Keratinocyte (primary cell): ENCODE results near the gene HERC2. TPM values are rescaled to one million over a fixed set of nuclear protein-coding genes. Genes with fewer than 3 reads are reported as not detected.
"Not testable (repeated sequence)": the region's sequence is repeated elsewhere in the genome, so short reads cannot be mapped to it uniquely, and the experiment has no call there.

Experiments
- DNase-seq: peaks from one replicate; pipeline ENCODE4 v3.0.0-alpha.2; 2011; ENCODE audit warnings: low read depth, missing footprints, low spot score
- FAIRE-seq: peaks from 2 replicates; lab custom pipeline; 2011; peaks lifted over from hg19 to GRCh38; lab: Jason Lieb, UNC
- H2AFZ ChIP-seq: 2 replicates; pipeline ENCODE4 v1.6.0; 2012; ENCODE audit warnings: low read length, control low read depth, inconsistent platforms; ENCODE audit not compliant: control insufficient read depth
- H3K27ac ChIP-seq: 2 replicates; pipeline ENCODE4 v1.5.1; 2011; ENCODE audit warnings: low read length; ENCODE audit not compliant: control insufficient read depth, insufficient read depth
- H3K27me3 ChIP-seq: 3 replicates; pipeline ENCODE4 v1.6.0; 2011; ENCODE audit warnings: low read length; ENCODE audit not compliant: control insufficient read depth, insufficient read depth; ENCODE audit errors: extremely low read depth
- H3K36me3 ChIP-seq, 2 experiments: 2 replicates in 1 of 2; 3 replicates in 1 of 2; pipeline ENCODE4 v1.5.1; 2011; ENCODE audit warnings: low read length in 2 of 2, mild to moderate bottlenecking in 1 of 2; ENCODE audit not compliant: control insufficient read depth in 2 of 2, insufficient read depth in 2 of 2; ENCODE audit errors: extremely low read depth in 1 of 2
- H3K4me1 ChIP-seq: 3 replicates; pipeline ENCODE4 v1.5.1; 2011; ENCODE audit warnings: low read length; ENCODE audit not compliant: control insufficient read depth, insufficient read depth; ENCODE audit errors: extremely low read depth
- H3K4me2 ChIP-seq: 3 replicates; pipeline ENCODE4 v1.6.0; 2011; ENCODE audit warnings: low read depth, low read length; ENCODE audit not compliant: control insufficient read depth, insufficient read depth; ENCODE audit errors: extremely low read depth
- H3K4me3 ChIP-seq, 3 experiments: fragments of 200-600 bp in 1 of 3; sonication (generic) in 1 of 3; 2 replicates in 2 of 3; 3 replicates in 1 of 3; pipeline ENCODE4 v1.5.1; 2011 to 2016; ENCODE audit warnings: low read length in 3 of 3, mild to moderate bottlenecking in 3 of 3, control low read depth in 2 of 3, inconsistent platforms in 1 of 3, low read depth in 1 of 3, mixed read lengths in 1 of 3, mixed run types in 1 of 3, moderate library complexity in 1 of 3; ENCODE audit not compliant: control insufficient read depth in 2 of 3, insufficient read depth in 2 of 3; ENCODE audit errors: extremely low read depth in 1 of 3
- H3K79me2 ChIP-seq: 2 replicates; pipeline ENCODE4 v1.6.0; 2012; ENCODE audit warnings: low read length; ENCODE audit not compliant: control insufficient read depth, insufficient read depth
- H3K9ac ChIP-seq: 3 replicates; pipeline ENCODE4 v1.6.0; 2011; ENCODE audit warnings: low read length; ENCODE audit not compliant: control insufficient read depth, insufficient read depth; ENCODE audit errors: extremely low read depth
- H3K9me1 ChIP-seq: 3 replicates; pipeline ENCODE4 v1.6.0; 2011; ENCODE audit warnings: low read length; ENCODE audit not compliant: control insufficient read depth, insufficient read depth; ENCODE audit errors: extremely low read depth
- H3K9me3 ChIP-seq: 2 replicates; pipeline ENCODE4 v1.5.1; 2012; ENCODE audit warnings: low read depth, low read length; ENCODE audit not compliant: control insufficient read depth
- H4K20me1 ChIP-seq: 3 replicates; pipeline ENCODE4 v1.6.0; 2011; ENCODE audit warnings: low read length; ENCODE audit not compliant: control insufficient read depth, insufficient read depth; ENCODE audit errors: extremely low read depth
- EZH2 ChIP-seq: IDR thresholded peaks from one replicate; pipeline ENCODE4 v1.6.1; 2012; ENCODE audit warnings: inconsistent platforms, mild to moderate bottlenecking, low read length, moderate library complexity
- dilution Hi-C: fragments of 300-500 bp; cut with MboI; formaldehyde crosslinking; loops from one replicate; pipeline ENCODE4 v1.7.0; 2020; ENCODE audit warnings: low sequenced_read_pairs; ENCODE audit not compliant: extremely low pct_ligation_motif_present
- polyA plus RNA-seq, 5 experiments: library from polyadenylated mRNA; depleted of rRNA in 3 of 5; stranded (reverse) in 3 of 5; stranded (forward) in 1 of 5; unstranded in 1 of 5; fragments of >200 nt; gene quantifications; 1 replicate in 1 of 5; 2 replicates in 3 of 5; 3 replicates in 1 of 5; pipeline versions ENCODE4 v1.2.1 to v1.2.3, GENCODE V29; 2011 to 2012; ENCODE audit warnings: missing spikeins in 2 of 5, low read depth in 1 of 5, low replicate concordance in 1 of 5
- TF ChIP-seq, protein P1 (sequence below), 3 experiments: IDR thresholded peaks in 1 of 3; conservative IDR thresholded peaks in 1 of 3; optimal IDR thresholded peaks in 1 of 3; 2 replicates in 2 of 3; 3 replicates in 1 of 3; pipeline versions ENCODE3 to v1.5.1; 2011; ENCODE audit warnings: low read length in 3 of 3, mild to moderate bottlenecking in 3 of 3, moderate library complexity in 2 of 3, control low read depth in 1 of 3, inconsistent platforms in 1 of 3; ENCODE audit not compliant: insufficient read depth in 2 of 3; ENCODE audit errors: extremely low read depth in 1 of 3

Gene HERC2
- polyA plus RNA-seq, 1 donor (not counting 4 experiments of a cell fraction or from before 2014, with no cell fraction given) = 12.4 TPM

DNA sequence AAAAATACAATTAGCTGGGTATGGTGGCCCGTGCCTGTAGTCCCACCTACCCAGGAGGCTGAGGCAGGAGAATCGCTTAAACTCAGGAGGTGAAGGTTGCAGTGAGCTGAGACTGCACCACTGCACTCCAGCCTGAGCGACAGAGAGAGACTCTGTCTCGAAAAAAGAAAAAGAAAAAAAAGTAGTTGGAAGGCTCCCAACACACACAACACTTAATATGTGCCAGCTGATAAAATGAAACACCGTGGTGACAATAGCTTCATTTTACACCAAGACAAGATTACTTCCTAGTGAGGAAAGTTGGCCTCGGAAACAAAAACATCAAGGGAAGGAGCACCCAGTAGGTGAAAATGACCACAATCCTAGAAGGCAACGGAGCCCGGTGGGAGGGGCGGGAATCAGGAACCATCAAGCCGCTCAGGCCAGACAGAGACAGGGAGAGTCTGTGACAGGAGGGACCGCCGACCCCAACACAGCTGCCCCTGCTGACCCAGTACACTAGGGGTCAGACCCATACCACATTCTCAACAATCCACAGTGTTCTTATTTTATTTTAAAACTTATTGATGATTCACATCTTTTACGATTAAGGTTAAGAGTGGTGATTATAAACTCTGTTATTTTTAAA lies 168.4 kb downstream of the HERC2 start:
- Histone ChIP-seq H3K4me2 (no peak overlapping the region), H3K4me1 (no peaks in the 10 kb centered on the region), H3K27me3 (no peaks in the 10 kb centered on the region), H3K9me3 (no peaks in the 10 kb centered on the region), H3K27ac (no peak overlapping the region), H3K36me3 (peaks cover 0 to 1% of the 10 kb centered on the region in 2 experiments), H3K9me1 (no peaks in the 10 kb centered on the region), H3K4me3 (no peak overlapping the region), H3K9ac (no peak overlapping the region), H4K20me1 (no peaks in the 10 kb centered on the region), H3K79me2 (peaks cover 22% of the 10 kb centered on the region), H2AFZ (no peak overlapping the region)
- TF ChIP-seq EZH2 = no peak
- TF ChIP-seq, protein P1, sequence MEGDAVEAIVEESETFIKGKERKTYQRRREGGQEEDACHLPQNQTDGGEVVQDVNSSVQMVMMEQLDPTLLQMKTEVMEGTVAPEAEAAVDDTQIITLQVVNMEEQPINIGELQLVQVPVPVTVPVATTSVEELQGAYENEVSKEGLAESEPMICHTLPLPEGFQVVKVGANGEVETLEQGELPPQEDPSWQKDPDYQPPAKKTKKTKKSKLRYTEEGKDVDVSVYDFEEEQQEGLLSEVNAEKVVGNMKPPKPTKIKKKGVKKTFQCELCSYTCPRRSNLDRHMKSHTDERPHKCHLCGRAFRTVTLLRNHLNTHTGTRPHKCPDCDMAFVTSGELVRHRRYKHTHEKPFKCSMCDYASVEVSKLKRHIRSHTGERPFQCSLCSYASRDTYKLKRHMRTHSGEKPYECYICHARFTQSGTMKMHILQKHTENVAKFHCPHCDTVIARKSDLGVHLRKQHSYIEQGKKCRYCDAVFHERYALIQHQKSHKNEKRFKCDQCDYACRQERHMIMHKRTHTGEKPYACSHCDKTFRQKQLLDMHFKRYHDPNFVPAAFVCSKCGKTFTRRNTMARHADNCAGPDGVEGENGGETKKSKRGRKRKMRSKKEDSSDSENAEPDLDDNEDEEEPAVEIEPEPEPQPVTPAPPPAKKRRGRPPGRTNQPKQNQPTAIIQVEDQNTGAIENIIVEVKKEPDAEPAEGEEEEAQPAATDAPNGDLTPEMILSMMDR (optimal IDR thresholded peaks at IDR 0.05 in 1 of 3, IDR thresholded peaks at IDR 0.05 in 1 of 3, conservative IDR thresholded peaks at IDR 0.05 in 1 of 3; ENCODE audit: extremely low read depth in 1 of 3, insufficient read depth in 2 of 3, low read length in 3 of 3) = no peak
- DNase-seq = no peak
- FAIRE-seq = no peak
- dilution Hi-C loops = no loop called here

DNA sequence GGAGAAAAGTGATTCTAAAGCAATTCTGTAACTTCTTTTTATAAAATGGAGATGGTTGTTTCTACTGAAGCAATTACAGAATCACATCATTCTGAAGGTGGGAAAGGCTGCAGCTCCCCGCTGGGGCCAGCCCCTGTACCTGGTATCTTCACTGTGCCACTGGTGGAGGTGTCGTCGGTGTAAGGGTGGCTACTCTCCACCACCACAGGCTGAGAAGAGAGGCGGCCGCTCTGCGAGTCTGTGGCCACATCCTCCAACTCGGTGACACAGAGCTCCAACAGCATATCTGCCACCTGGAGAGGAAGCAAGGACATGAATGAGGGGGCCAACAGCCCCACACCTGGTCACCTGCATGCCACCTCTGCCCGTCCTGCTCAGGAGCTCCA lies 169.4 kb downstream of the HERC2 start:
- H3K9ac ChIP-seq, H3K4me3 ChIP-seq, H3K4me2 ChIP-seq, H3K9me1 ChIP-seq, H2AFZ ChIP-seq, H3K27me3 ChIP-seq, H4K20me1 ChIP-seq, H3K9me3 ChIP-seq, H3K27ac ChIP-seq, FAIRE-seq, H3K36me3 ChIP-seq, dilution Hi-C loops, DNase-seq, H3K4me1 ChIP-seq: not testable (repeated sequence)
- peaks cover 24% of the 10 kb centered on the region for H3K79me2 ChIP-seq

DNA sequence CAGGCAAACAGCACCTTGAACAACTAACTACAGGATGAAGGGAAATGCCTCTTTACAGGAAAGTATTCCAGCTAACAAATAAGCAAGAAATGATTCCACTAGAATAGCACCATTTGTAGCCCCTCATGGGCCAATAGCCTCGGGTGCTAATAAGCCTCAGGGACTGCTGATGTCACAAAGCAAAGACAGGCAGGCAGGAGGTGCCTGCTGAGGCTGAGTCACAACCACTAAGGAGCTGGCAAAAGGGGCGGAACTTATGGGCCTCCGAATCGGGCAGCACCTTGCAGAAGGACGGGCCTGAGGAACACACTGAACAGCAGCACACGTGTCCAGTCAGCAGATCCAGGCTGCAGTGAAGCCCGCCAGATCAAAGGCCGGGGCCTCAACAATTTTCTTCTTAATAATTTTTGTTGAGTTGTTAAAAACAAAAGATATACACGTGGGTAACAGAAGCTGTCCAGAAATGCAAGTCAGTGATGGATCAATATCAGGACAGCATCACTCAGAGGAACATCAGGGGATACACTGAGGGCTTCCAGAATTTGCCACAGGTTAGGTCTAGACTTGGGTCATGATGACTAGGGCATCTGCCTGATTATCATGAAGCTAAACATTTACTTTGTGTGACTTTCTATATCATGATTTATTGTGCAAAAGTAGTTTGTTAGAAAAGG lies 170.0 kb downstream of the HERC2 start:
- dilution Hi-C loops, FAIRE-seq: not testable (repeated sequence)

More for the DNA sequence above, 170.0 kb downstream of the HERC2 start:
- H4K20me1 ChIP-seq, DNase-seq, H3K27me3 ChIP-seq, H3K27ac ChIP-seq, H2AFZ ChIP-seq, H3K9ac ChIP-seq, H3K9me1 ChIP-seq, H3K9me3 ChIP-seq, H3K4me3 ChIP-seq, H3K36me3 ChIP-seq, H3K4me1 ChIP-seq, H3K4me2 ChIP-seq: not testable (repeated sequence)
- peaks cover 24% of the 10 kb centered on the region for H3K79me2 ChIP-seq
